Hippocampal formation (tissue), 2 donors: ENCODE measurements around the gene MCM9.
A peak's percentile ranks its signal among the peaks of the same experiment; 100 is the strongest.

ENCODE experiments used
- DNase-seq, 2 donors: peaks; one replicate each; lab custom pipeline; 2025; lab: John Stamatoyannopoulos, UW

MCM9 gene

GRCh38 chr6:118932421-118932820, 2.5 kb downstream of the MCM9 start:
- DNase-seq, result no peak

- DNase-seq, result no peak
These were observed 3.5 kb downstream of the MCM9 start for GRCh38 chr6:118931436-118931835.

- no peak for DNase-seq
These were observed 4.3 kb downstream of the MCM9 start for GRCh38 chr6:118930680-118931079.

- no peak for DNase-seq
These were observed 11.9 kb downstream of the MCM9 start for GRCh38 chr6:118923035-118923434.

GRCh38 chr6:118921084-118921483, 13.9 kb downstream of the MCM9 start:
- no peak for DNase-seq

GRCh38 chr6:118918329-118918725, 16.6 kb downstream of the MCM9 start:
- no peak for DNase-seq

- DNase-seq, result no peak
These were observed 17.2 kb downstream of the MCM9 start for GRCh38 chr6:118917546-118918328.

- no peak for DNase-seq
These were observed 20.4 kb downstream of the MCM9 start for GRCh38 chr6:118914598-118914997.

- DNase-seq, result no peak
These were observed 21.8 kb downstream of the MCM9 start for GRCh38 chr6:118913161-118913560.

- DNase-seq, result no peak
These were observed 22.3 kb downstream of the MCM9 start for GRCh38 chr6:118912646-118913045.

GRCh38 chr6:118908441-118908840, 26.5 kb downstream of the MCM9 start:
- DNase-seq, result no peak

GRCh38 chr6:118905851-118906250, 29.1 kb downstream of the MCM9 start:
- DNase-seq, result no peak

GRCh38 chr6:118905084-118905483, 29.9 kb downstream of the MCM9 start:
- no peak for DNase-seq

- no peak for DNase-seq
These were observed 31.3 kb downstream of the MCM9 start for GRCh38 chr6:118903691-118904090.

- no peak for DNase-seq
These were observed 31.8 kb downstream of the MCM9 start for GRCh38 chr6:118903138-118903537.

GRCh38 chr6:118902726-118903125, 32.2 kb downstream of the MCM9 start:
- DNase-seq, result no peak

- DNase-seq, result no peak
These were observed 35.0 kb downstream of the MCM9 start for GRCh38 chr6:118899948-118900347.

- DNase-seq, result no peak
These were observed 37.6 kb downstream of the MCM9 start for GRCh38 chr6:118897386-118897785.

GRCh38 chr6:118896339-118897136, 38.4 kb downstream of the MCM9 start:
- no peak for DNase-seq

- DNase-seq, result no peak
These were observed 39.1 kb downstream of the MCM9 start for GRCh38 chr6:118895859-118896258.

GRCh38 chr6:118895261-118895560, 39.7 kb downstream of the MCM9 start:
- DNase-seq, result no peak

GRCh38 chr6:118894425-118895260, 40.3 kb downstream of the MCM9 start:
- DNase-seq, result peak; percentile 28 to 62
